Activated CD8-positive, alpha-beta T cell treated with anti-CD3 and anti-CD28 coated beads for 36 hours (primary cell): ENCODE results near the gene MAP2K2. TPM values are rescaled to one million over a fixed set of nuclear protein-coding genes. Genes with fewer than 3 reads are reported as not detected.

ENCODE experiments used
- ATAC-seq: fragments of 200-7000 bp; cut with Tn5 transposase; one replicate; pipeline ENCODE4 v1.10.0; 2021; ENCODE audit warnings: mild to moderate bottlenecking, moderate library complexity
- CTCF ChIA-PET: fragments of 350-600 bp; sonication (Branson Sonifier 250); formaldehyde crosslinking; loops from one replicate; lab custom pipeline; 2021; ENCODE audit warnings: antibody characterized with exemption; lab: Charles Lee
- POLR2A ChIA-PET: fragments of 350-600 bp; sonication (Branson Sonifier 250); formaldehyde crosslinking; loops from one replicate; lab custom pipeline; 2021; ENCODE audit warnings: antibody characterized with exemption; lab: Charles Lee
- DNase-seq: peaks from one replicate; pipeline ENCODE4 v3.0.0-alpha.2; 2020
- H3K27ac Mint-ChIP-seq: one replicate; pipeline ENCODE4 v1.8.0; 2021; ENCODE audit warnings: mild to moderate bottlenecking, mixed read lengths
- H3K27me3 Mint-ChIP-seq: one replicate; pipeline ENCODE4 v1.8.0; 2021; ENCODE audit warnings: mixed read lengths
- H3K36me3 Mint-ChIP-seq: one replicate; pipeline ENCODE4 v1.8.0; 2021; ENCODE audit warnings: low read depth, mixed read lengths
- H3K4me1 Mint-ChIP-seq: one replicate; pipeline ENCODE4 v1.8.0; 2021; ENCODE audit warnings: low read depth, mixed read lengths
- H3K4me3 Mint-ChIP-seq: one replicate; pipeline ENCODE4 v1.8.0; 2021; ENCODE audit warnings: mild to moderate bottlenecking, moderate library complexity, mixed read lengths
- H3K9me3 Mint-ChIP-seq: one replicate; pipeline ENCODE4 v1.8.0; 2021; ENCODE audit warnings: mixed read lengths
- intact Hi-C: fragments of 100-400 bp; cut with micrococcal nuclease; formaldehyde crosslinking; loops from one replicate; pipeline ENCODE4 v1.10.0; 2022
- total RNA-seq, 2 experiments: library from RNA; stranded (reverse); gene quantifications; one replicate each; pipeline ENCODE4 v1.2.3, GENCODE V29; 2021
- TF ChIP-seq, protein P1 (sequence below): fragments of 200-600 bp; IDR thresholded peaks from one replicate; pipeline ENCODE4 v1.8.0; 2022; ENCODE audit warnings: antibody characterized with exemption, mild to moderate bottlenecking

Gene MAP2K2
- total RNA-seq, 2 experiments from 2014 or later = 141 to 145 TPM

GRCh38 chr19:4083677-4084546 lies 40.0 kb downstream of the MAP2K2 start:
- peak overlapping the region; percentile 86 for H3K27ac Mint-ChIP-seq
- H3K4me3 Mint-ChIP-seq = peak overlapping the region; percentile 45
- H3K9me3 Mint-ChIP-seq = peaks cover 1% of the 10 kb centered on the region
- DNase-seq (peak; percentile 82), ATAC-seq (peak; percentile 70)
- TF ChIP-seq, protein P1, sequence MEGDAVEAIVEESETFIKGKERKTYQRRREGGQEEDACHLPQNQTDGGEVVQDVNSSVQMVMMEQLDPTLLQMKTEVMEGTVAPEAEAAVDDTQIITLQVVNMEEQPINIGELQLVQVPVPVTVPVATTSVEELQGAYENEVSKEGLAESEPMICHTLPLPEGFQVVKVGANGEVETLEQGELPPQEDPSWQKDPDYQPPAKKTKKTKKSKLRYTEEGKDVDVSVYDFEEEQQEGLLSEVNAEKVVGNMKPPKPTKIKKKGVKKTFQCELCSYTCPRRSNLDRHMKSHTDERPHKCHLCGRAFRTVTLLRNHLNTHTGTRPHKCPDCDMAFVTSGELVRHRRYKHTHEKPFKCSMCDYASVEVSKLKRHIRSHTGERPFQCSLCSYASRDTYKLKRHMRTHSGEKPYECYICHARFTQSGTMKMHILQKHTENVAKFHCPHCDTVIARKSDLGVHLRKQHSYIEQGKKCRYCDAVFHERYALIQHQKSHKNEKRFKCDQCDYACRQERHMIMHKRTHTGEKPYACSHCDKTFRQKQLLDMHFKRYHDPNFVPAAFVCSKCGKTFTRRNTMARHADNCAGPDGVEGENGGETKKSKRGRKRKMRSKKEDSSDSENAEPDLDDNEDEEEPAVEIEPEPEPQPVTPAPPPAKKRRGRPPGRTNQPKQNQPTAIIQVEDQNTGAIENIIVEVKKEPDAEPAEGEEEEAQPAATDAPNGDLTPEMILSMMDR = no peak
- ChIA-PET POLR2A (interaction anchor here (0.8 kb wide), 1 partner anchor 22 kb away, joined by 3 read pairs; no protein-coding TSS in a partner anchor), CTCF (interaction anchor here (0.6 kb wide), 1 partner anchor 17 kb away, joined by 3 read pairs; no protein-coding TSS in a partner anchor)
- H3K4me1 Mint-ChIP-seq = peaks cover 54% of the 10 kb centered on the region
- intact Hi-C loops = no loop called here
- no peaks in the 10 kb centered on the region for H3K27me3 Mint-ChIP-seq
- peaks cover 2% of the 10 kb centered on the region for H3K36me3 Mint-ChIP-seq

DNA sequence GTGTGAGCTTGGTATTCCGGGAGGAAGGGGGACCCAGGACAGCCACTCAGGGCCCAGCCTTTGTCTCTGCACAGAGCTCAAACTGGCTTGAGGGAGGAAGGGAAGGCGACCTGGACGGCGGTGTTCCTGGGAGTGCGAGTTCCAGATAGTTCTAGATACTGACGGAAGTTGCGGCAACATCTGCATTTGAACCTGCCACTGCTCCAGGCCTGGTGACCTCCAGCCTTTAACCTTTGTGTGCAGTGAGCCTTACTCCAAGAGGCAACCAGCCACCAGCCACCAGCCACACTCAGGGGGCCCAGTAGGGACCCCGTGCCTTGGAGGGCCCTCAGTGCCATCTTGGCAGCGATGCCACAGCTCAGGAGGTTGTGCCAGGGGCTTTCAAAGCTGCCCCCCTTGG lies 41.8 kb downstream of the MAP2K2 start:
- Mint-ChIP-seq H3K9me3 (peaks cover 1% of the 10 kb centered on the region), H3K4me1 (peaks cover 51% of the 10 kb centered on the region), H3K36me3 (peaks cover 2% of the 10 kb centered on the region), H3K27me3 (no peaks in the 10 kb centered on the region), H3K4me3 (no peak overlapping the region), H3K27ac (no peak overlapping the region)
- POLR2A ChIA-PET = interaction anchor here (1.2 kb wide), 1 partner anchor 22 kb away, joined by 3 read pairs; no protein-coding TSS in a partner anchor
- no peak for ATAC-seq
- DNase-seq = no peak
- TF ChIP-seq, protein P1 = no peak
- intact Hi-C loops = no loop called here
- CTCF ChIA-PET = no interaction called here

GRCh38 chr19:4081441-4082129 lies 42.3 kb downstream of the MAP2K2 start:
- peaks cover 1% of the 10 kb centered on the region for H3K9me3 Mint-ChIP-seq
- ChIA-PET POLR2A (interaction anchor here (0.8 to 1.2 kb wide), 3 partner anchors 17 to 32 kb away, joined by 3 read pairs; no protein-coding TSS in a partner anchor), CTCF (no interaction called here)
- no peaks in the 10 kb centered on the region for H3K27me3 Mint-ChIP-seq
- TF ChIP-seq, protein P1 = no peak
- H3K4me3 Mint-ChIP-seq = no peak overlapping the region
- peaks cover 2% of the 10 kb centered on the region for H3K36me3 Mint-ChIP-seq
- no peak for ATAC-seq
- DNase-seq = no peak
- H3K27ac Mint-ChIP-seq = no peak overlapping the region
- peaks cover 49% of the 10 kb centered on the region for H3K4me1 Mint-ChIP-seq
- intact Hi-C loops = no loop called here

DNA sequence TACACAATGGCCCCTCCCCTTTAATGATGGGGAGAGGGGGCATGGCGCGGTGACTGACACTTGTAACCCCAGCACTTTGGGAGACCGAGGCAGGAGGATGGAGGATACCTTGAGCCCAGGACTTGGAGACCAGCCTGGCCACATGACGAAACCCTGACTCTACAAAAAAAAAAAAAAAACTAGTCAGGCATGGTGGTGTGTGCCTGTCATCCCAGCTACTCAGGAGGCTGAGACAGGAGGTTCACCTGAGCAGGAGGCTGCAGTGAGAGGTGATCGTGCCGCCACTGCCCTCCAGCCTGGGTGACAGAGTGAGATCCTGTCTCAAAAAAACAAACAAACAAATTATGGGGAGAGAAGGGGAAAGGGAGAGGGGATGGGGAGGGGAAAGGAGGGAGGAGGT lies 43.4 kb downstream of the MAP2K2 start:
- Mint-ChIP-seq H3K4me3 (no peak overlapping the region), H3K27ac (no peak overlapping the region), H3K36me3 (peaks cover 2% of the 10 kb centered on the region), H3K27me3 (no peaks in the 10 kb centered on the region), H3K4me1 (peaks cover 42% of the 10 kb centered on the region), H3K9me3 (peaks cover 1% of the 10 kb centered on the region)
- ATAC-seq (no peak), DNase-seq (no peak)
- ChIA-PET POLR2A (interaction anchor here (0.8 kb wide), 1 partner anchor 16 kb away, joined by 3 read pairs; no protein-coding TSS in a partner anchor), CTCF (no interaction called here)
- TF ChIP-seq, protein P1 = no peak
- intact Hi-C loops = no loop called here
